Hepatocyte (in vitro differentiated cells): ENCODE results near the gene KDELR3. TPM values are rescaled to one million over a fixed set of nuclear protein-coding genes. Genes with fewer than 3 reads are reported as not detected.

ENCODE experiments used
- DNase-seq: peaks from one replicate; pipeline ENCODE4 v3.0.0-alpha.2; 2016; ENCODE audit warnings: low spot score
- H2AFZ ChIP-seq: fragments of 200-600 bp; sonication (generic); 2 replicates; pipeline ENCODE4 v1.6.0; 2016; ENCODE audit warnings: antibody characterized with exemption, mild to moderate bottlenecking
- H3K27ac ChIP-seq: fragments of 200-600 bp; sonication (generic); 2 replicates; pipeline ENCODE4 v1.5.1; 2016; ENCODE audit warnings: mild to moderate bottlenecking
- H3K27me3 ChIP-seq: fragments of 200-600 bp; sonication (generic); 2 replicates; pipeline ENCODE4 v1.6.1; 2016
- H3K36me3 ChIP-seq: fragments of 200-600 bp; sonication (generic); replicated peaks from 2 replicates; pipeline ENCODE4 v1.5.1; 2016; ENCODE audit warnings: low read depth; ENCODE audit not compliant: insufficient read depth
- H3K4me1 ChIP-seq: fragments of 200-600 bp; sonication (generic); 2 replicates; pipeline ENCODE4 v1.5.1; 2016; ENCODE audit warnings: mild to moderate bottlenecking, moderate library complexity; ENCODE audit not compliant: insufficient read depth
- H3K4me2 ChIP-seq: fragments of 200-600 bp; sonication (generic); 2 replicates; pipeline ENCODE4 v1.6.0; 2016
- H3K4me3 ChIP-seq: fragments of 200-600 bp; sonication (generic); 2 replicates; pipeline ENCODE4 v1.5.1; 2016; ENCODE audit warnings: mild to moderate bottlenecking
- H3K79me2 ChIP-seq: fragments of 200-600 bp; sonication (generic); 2 replicates; pipeline ENCODE4 v1.6.0; 2017; ENCODE audit warnings: mild to moderate bottlenecking
- H3K9me2 ChIP-seq: fragments of 200-600 bp; sonication (generic); replicated peaks from 2 replicates; pipeline ENCODE4 v1.6.0; 2017; ENCODE audit warnings: mild to moderate bottlenecking; ENCODE audit not compliant: insufficient read depth
- H3K9me3 ChIP-seq: fragments of 200-600 bp; sonication (generic); 2 replicates; pipeline ENCODE4 v1.5.1; 2016; ENCODE audit warnings: low read depth, mild to moderate bottlenecking
- H4K20me1 ChIP-seq: fragments of 200-600 bp; sonication (generic); 2 replicates; pipeline ENCODE4 v1.6.0; 2016; ENCODE audit warnings: mild to moderate bottlenecking; ENCODE audit not compliant: insufficient read depth, poor library complexity, severe bottlenecking
- CTCF ChIP-seq: fragments of 200-600 bp; sonication (generic); IDR thresholded peaks from 2 replicates; pipeline ENCODE4 v1.5.1; 2016; ENCODE audit warnings: antibody characterized with exemption, mild to moderate bottlenecking; ENCODE audit not compliant: poor library complexity
- EZH2 ChIP-seq: fragments of 200-600 bp; sonication (generic); IDR thresholded peaks from 2 replicates; pipeline ENCODE4 v1.6.1; 2016; ENCODE audit warnings: antibody characterized with exemption, mild to moderate bottlenecking, borderline replicate concordance
- EZH2phosphoT487 ChIP-seq: fragments of 200-600 bp; sonication (generic); IDR thresholded peaks from one replicate; pipeline ENCODE4 v1.6.1; 2018; ENCODE audit warnings: antibody characterized with exemption, mild to moderate bottlenecking, low read depth, moderate library complexity; ENCODE audit not compliant: unreplicated experiment, severe bottlenecking
- WGBS: methylation state at CpG from one replicate; pipeline ENCODE4 v1.1.6; 2016; ENCODE audit warnings: low lambda C conversion rate; ENCODE audit errors: missing lambda C conversion rate; 5-methylcytosine and 5-hydroxymethylcytosine counted together
- polyA plus RNA-seq: library from polyadenylated mRNA; unstranded; fragments of >200 nt; fragmentation: Nextera tagmentation; extraction: Ambion mirVana; gene quantifications from 2 replicates; pipeline ENCODE4 v1.2.1, GENCODE V29; 2016
- total RNA-seq: library from RNA; depleted of rRNA; stranded (reverse); fragments of >200 nt; gene quantifications from 2 replicates; pipeline ENCODE4 v1.2.3, GENCODE V29; 2014

Gene KDELR3
- total and polyA plus RNA-seq, 2 experiments from 2014 or later: 92.4 to 171 TPM

DNA sequence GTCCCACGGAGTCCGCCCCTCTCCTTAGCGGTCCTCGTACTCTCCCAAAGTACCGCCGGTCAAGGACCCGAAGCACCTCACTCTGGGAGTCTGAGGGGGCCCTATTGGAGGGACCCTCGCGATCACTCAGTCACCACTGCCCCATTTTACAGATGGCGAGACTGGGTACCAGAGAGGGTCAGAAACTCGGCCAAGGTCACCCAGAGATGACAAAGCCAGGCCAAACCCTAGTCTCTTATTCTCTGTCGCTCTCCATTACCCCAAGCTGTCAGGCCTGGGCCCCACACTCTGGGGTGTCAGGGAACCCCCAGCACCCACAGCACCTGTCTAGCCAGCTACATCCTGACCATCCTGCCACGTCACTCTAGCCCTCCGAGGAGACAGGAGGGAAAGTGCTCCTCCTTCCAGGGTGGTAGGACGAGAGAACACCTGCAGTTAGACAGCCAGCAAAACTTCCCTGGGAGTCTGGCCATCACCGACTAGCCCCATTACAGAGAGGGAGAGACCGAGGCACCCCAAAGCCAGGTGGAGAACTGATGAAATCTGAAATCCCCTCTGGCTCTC, 11.5 kb upstream of the KDELR3 start:
- peak overlapping the region; percentile 99 for H3K4me2 ChIP-seq
- TF ChIP-seq CTCF (no peak), EZH2 (no peak), EZH2phosphoT487 (no peak)
- H3K27me3 ChIP-seq: peaks cover 34% of the 10 kb centered on the region

DNA sequence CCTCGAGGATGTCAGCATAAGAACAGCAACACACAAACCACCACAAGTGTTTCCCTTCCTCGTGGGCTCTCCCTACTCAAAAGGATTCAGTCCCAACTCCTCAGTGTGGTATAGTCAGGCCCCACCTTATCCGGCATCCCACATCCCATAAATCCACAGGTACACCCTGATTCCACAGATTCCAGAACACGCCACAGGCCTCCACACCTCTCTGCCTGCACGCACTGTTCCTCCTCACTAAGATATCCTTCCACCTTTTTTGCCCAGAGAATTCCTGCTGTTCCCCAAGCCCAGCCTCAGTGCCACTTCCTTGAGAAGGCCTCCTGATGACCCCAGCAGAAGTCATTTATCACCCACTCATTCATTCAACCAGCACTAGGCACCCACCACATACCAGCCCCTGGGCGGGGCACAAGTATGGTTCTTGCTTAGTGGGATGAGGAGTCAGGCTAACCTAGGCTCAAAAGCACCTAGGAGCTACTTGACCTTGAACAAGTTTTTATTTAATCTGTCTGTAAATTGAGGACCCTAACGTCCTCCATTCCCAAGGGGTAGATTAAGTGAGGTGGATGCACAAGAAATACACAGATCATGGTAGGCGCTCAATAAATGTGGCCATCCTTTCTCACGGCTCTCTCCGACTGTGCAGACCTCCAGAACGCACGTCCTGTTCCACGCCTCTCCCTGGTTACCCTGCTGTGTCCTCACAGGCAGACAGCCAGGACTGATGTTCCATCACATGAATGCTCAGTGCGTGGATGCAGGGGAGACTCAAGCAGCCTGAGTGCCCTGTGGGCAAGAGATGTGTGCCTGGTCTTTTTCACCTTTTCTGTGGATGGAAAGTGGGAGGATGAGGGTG, 10.8 kb upstream of the KDELR3 start:
- no peak for DNase-seq
- Histone ChIP-seq H3K27me3 (peaks cover 31% of the 10 kb centered on the region), H3K9me2 (no peaks in the 10 kb centered on the region), H3K36me3 (no peaks in the 10 kb centered on the region), H3K27ac (no peak overlapping the region), H3K79me2 (no peaks in the 10 kb centered on the region), H3K4me2 (no peak overlapping the region), H3K4me3 (no peak overlapping the region), H2AFZ (no peak overlapping the region), H3K9me3 (no peaks in the 10 kb centered on the region), H3K4me1 (no peaks in the 10 kb centered on the region), H4K20me1 (no peaks in the 10 kb centered on the region)
- 72% methylated on average over 14 of the region's 14 CpGs for WGBS
- TF ChIP-seq EZH2phosphoT487: no peak
- no peak for TF ChIP-seq EZH2
- TF ChIP-seq CTCF: no peak

More for the DNA sequence above, 11.5 kb upstream of the KDELR3 start:
- Histone ChIP-seq H3K9me3 (no peaks in the 10 kb centered on the region), H3K4me3 (peak overlapping the region; percentile 45), H3K4me1 (no peaks in the 10 kb centered on the region), H4K20me1 (no peaks in the 10 kb centered on the region), H3K27ac (no peak overlapping the region), H3K36me3 (no peaks in the 10 kb centered on the region), H3K79me2 (no peaks in the 10 kb centered on the region), H3K9me2 (no peaks in the 10 kb centered on the region), H2AFZ (no peak overlapping the region)
- no peak for DNase-seq
- 51% methylated on average over 14 of the region's 17 CpGs for WGBS

DNA sequence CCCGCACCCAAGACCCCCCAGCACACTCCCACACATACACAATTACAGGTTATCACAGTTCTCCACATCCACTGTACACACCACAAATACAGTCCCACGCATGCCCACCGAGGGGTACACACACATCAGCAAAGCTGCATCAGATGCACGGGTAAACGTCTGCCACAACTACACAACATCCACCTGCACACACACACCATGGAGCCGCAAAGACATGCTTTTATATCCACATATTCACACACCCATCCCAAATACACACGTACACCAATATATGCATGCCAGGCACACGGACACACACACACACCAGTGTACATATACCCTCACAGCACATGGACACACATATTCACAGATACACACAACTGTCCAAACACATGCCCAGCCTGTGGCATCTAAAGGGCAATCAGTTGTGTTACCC, 7.5 kb upstream of the KDELR3 start:
- Histone ChIP-seq H4K20me1 (no peaks in the 10 kb centered on the region), H3K27me3 (peaks cover 6% of the 10 kb centered on the region), H3K4me2 (no peak overlapping the region), H3K36me3 (no peaks in the 10 kb centered on the region), H3K4me1 (peaks cover 11% of the 10 kb centered on the region), H3K9me2 (no peaks in the 10 kb centered on the region), H3K27ac (no peak overlapping the region), H3K79me2 (no peaks in the 10 kb centered on the region), H3K9me3 (no peaks in the 10 kb centered on the region), H3K4me3 (no peak overlapping the region), H2AFZ (no peak overlapping the region)
- TF ChIP-seq CTCF (no peak), EZH2 (no peak), EZH2phosphoT487 (no peak)
- no peak for DNase-seq
- 77% methylated on average over 8 of the region's 8 CpGs for WGBS
